Nephron (organoid): ENCODE results near the gene BEAN1.
"Not testable (repeated sequence)": the region's sequence is repeated elsewhere in the genome, so short reads cannot be mapped to it uniquely, and the experiment has no call there.

Source experiments
- H3K27ac Mint-ChIP-seq, 3 experiments: 2 replicates each; pipeline ENCODE4 v1.8.0; 2020; ENCODE audit warnings: mixed read lengths in 3 of 3, mild to moderate bottlenecking in 2 of 3, moderate library complexity in 1 of 3
- H3K27me3 Mint-ChIP-seq: 2 replicates; pipeline ENCODE4 v1.8.0; 2021; ENCODE audit warnings: low read depth, mild to moderate bottlenecking, moderate library complexity, mixed read lengths
- H3K36me3 Mint-ChIP-seq: 2 replicates; pipeline ENCODE4 v1.8.0; 2020; ENCODE audit warnings: low read depth, mixed read lengths
- H3K4me1 Mint-ChIP-seq: 2 replicates; pipeline ENCODE4 v1.8.0; 2020; ENCODE audit warnings: mixed read lengths
- H3K4me3 Mint-ChIP-seq, 3 experiments: 2 replicates each; pipeline ENCODE4 v1.8.0; 2020; ENCODE audit warnings: mild to moderate bottlenecking in 3 of 3, mixed read lengths in 3 of 3, moderate library complexity in 2 of 3
- H3K9me3 Mint-ChIP-seq: 2 replicates; pipeline ENCODE4 v1.8.0; 2020; ENCODE audit warnings: mixed read lengths
- CTCF ChIP-seq, 3 experiments: fragments of 200-600 bp; sonication (generic); IDR thresholded peaks; one replicate each; pipeline ENCODE4 v1.5.0; 2021; ENCODE audit warnings: antibody characterized with exemption in 3 of 3; ENCODE audit not compliant: unreplicated experiment in 3 of 3

BEAN1 gene

GRCh38 chr16:66491716-66492064 is 64.6 kb downstream of the BEAN1 start:
- no peaks in the 10 kb centered on the region for H3K9me3 Mint-ChIP-seq
- TF ChIP-seq CTCF (IDR thresholded peaks at IDR 0.05; ENCODE audit: unreplicated experiment in 3 of 3), result no peak
- no peak overlapping the region for H3K27ac Mint-ChIP-seq
- no peaks in the 10 kb centered on the region for H3K27me3 Mint-ChIP-seq
- H3K36me3 Mint-ChIP-seq, result peaks cover 11% of the 10 kb centered on the region
- H3K4me3 Mint-ChIP-seq, result no peak overlapping the region
- peaks cover 3% of the 10 kb centered on the region for H3K4me1 Mint-ChIP-seq

DNA sequence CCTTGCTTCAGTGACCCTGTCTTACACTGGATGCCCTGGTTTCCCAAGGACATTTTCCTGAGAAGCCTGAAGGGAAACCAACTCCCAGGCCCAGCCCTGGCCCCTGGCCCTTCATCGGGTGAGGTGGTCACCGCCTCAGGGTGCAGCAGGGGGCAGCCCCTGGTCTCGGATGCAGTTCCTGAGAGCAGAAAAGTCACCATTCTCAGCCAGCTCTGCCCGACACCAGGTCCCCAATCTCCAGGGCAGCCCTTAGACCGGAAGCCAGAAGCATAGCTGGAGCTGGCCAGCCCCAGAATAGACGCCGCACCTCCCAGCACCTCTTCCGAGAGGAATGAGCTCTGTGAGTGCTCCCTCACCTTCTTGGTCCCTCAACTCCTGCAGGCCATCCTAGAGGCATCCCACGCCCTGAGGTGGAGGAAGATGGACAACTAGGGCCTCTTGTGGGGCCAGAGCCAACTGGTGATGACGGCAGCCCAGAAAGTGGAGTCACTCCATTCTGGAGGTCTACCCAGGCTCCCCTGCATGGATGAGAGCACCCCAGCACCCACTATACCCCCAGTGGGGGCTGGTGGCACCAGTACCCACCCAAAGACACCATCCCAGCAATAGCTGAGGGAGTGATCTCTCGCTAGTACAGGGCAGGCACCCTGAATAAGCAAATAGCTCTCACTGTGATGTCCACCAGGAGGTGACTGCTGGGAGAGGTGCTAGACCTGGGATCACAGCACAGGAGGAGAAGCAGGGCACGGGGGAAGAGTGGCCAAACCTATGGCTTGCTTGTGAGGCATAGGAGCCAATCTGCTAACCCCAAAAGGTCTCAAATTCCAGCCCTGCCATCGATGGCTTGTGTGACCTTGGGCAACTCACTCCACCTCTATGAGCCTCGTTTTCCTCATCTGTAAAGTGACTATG is 66.7 kb downstream of the BEAN1 start:
- TF ChIP-seq CTCF (IDR thresholded peaks at IDR 0.05; ENCODE audit: unreplicated experiment in 3 of 3), result no peak
- Mint-ChIP-seq H3K36me3 (peaks cover 12% of the 10 kb centered on the region), H3K4me1 (no peaks in the 10 kb centered on the region), H3K27ac (no peak overlapping the region), H3K9me3 (peaks cover 8% of the 10 kb centered on the region), H3K27me3 (no peaks in the 10 kb centered on the region), H3K4me3 (no peak overlapping the region)

DNA sequence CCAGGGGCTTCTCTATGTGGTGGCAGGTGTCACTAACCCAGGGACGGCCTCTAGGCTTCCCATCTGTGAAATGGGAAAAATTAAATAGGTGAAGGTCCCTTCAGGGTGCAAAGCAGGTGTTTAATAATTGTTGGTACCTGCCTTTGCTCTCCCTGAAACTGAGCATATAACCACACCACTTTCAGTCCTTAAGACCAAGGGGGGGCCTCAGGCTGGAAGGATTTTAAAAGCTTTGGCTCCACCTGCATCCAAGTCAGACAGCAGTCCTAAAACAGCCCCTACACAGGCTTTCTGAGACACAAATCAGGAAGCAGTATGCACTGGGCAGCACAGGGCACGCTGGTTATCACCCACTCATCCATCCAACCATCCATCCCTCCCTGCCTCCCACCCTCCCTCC is 67.8 kb downstream of the BEAN1 start:
- no peak overlapping the region for H3K27ac Mint-ChIP-seq
- H3K36me3 Mint-ChIP-seq, result peaks cover 16% of the 10 kb centered on the region

DNA sequence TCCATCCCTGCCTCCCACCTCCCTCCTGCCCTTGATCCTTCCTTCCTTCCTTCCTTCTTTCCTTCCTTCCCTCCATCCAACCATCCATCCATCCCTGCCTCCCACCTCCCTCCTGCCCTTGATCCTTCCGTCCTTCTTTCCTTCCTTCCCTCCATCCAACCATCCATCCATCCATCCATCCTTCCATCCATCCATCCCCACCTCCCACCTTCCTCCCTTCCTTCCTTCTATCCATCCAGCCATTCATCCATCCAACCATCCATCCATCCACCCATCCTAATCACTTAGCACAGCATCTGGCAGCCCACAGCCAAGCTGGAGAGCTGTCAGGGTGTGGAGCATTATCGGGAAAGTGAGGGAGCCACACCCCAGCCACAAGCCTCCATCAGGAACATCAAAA is 68.3 kb downstream of the BEAN1 start:
- peaks cover 16% of the 10 kb centered on the region for H3K36me3 Mint-ChIP-seq
- no peak for TF ChIP-seq CTCF (IDR thresholded peaks at IDR 0.05; ENCODE audit: unreplicated experiment in 3 of 3)
- H3K27me3 Mint-ChIP-seq, result no peaks in the 10 kb centered on the region
- no peak overlapping the region for H3K4me3 Mint-ChIP-seq
- no peaks in the 10 kb centered on the region for H3K4me1 Mint-ChIP-seq
- no peak overlapping the region for H3K27ac Mint-ChIP-seq
- H3K9me3 Mint-ChIP-seq, result peaks cover 14% of the 10 kb centered on the region

More for the DNA sequence above, 67.8 kb downstream of the BEAN1 start:
- TF ChIP-seq CTCF (IDR thresholded peaks at IDR 0.05; ENCODE audit: unreplicated experiment in 3 of 3), result no peak
- Mint-ChIP-seq H3K9me3 (peaks cover 14% of the 10 kb centered on the region), H3K4me1 (no peaks in the 10 kb centered on the region), H3K27me3 (no peaks in the 10 kb centered on the region), H3K4me3 (no peak overlapping the region)

- Mint-ChIP-seq H3K36me3 (peaks cover 16% of the 10 kb centered on the region), H3K9me3 (peaks cover 14% of the 10 kb centered on the region)
- not testable (repeated sequence) for H3K27ac Mint-ChIP-seq, H3K4me3 Mint-ChIP-seq, H3K4me1 Mint-ChIP-seq, H3K27me3 Mint-ChIP-seq
These were observed 69.1 kb downstream of the BEAN1 start for GRCh38 chr16:66496226-66496625.

DNA sequence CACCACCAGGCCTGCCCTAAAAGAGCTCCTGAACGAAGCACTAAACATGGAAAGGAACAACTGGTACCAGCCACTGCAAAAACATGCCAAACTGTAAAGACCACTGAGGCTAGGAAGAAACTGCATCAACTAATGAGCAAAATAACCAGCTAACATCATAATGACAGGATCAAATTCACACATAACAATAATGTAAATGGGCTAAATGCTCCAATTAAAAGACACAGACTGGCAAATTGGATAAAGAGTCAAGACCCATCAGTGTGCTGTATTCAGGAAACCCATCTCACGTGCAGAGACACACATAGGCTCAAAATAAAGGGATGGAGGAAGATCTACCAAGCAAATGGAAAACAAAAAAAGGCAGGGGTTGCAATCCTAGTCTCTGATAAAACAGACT is 70.8 kb downstream of the BEAN1 start:
- H3K9me3 Mint-ChIP-seq, result peaks cover 18% of the 10 kb centered on the region
- H3K4me1 Mint-ChIP-seq, H3K27ac Mint-ChIP-seq, H3K27me3 Mint-ChIP-seq, H3K4me3 Mint-ChIP-seq: not testable (repeated sequence)
- peaks cover 20% of the 10 kb centered on the region for H3K36me3 Mint-ChIP-seq

GRCh38 chr16:66501563-66501962 is 74.5 kb downstream of the BEAN1 start:
- H3K4me3 Mint-ChIP-seq, H3K4me1 Mint-ChIP-seq, H3K27me3 Mint-ChIP-seq, H3K27ac Mint-ChIP-seq: not testable (repeated sequence)
- H3K9me3 Mint-ChIP-seq, result peaks cover 18% of the 10 kb centered on the region
- peaks cover 16% of the 10 kb centered on the region for H3K36me3 Mint-ChIP-seq
